HG03558 (cell line): ENCODE data around the gene GNRH2.
"Not testable (repeated sequence)": the region's sequence is repeated elsewhere in the genome, so short reads cannot be mapped to it uniquely, and the experiment has no call there.

ENCODE experiments used
- ATAC-seq: cut with Tn5 transposase; IDR thresholded peaks from one replicate; pipeline ENCODE4 v1.9.1; 2021; ENCODE audit warnings: moderate number of reproducible peaks; ENCODE audit not compliant: unreplicated experiment; ENCODE audit errors: extremely low read depth

Gene GNRH2

DNA sequence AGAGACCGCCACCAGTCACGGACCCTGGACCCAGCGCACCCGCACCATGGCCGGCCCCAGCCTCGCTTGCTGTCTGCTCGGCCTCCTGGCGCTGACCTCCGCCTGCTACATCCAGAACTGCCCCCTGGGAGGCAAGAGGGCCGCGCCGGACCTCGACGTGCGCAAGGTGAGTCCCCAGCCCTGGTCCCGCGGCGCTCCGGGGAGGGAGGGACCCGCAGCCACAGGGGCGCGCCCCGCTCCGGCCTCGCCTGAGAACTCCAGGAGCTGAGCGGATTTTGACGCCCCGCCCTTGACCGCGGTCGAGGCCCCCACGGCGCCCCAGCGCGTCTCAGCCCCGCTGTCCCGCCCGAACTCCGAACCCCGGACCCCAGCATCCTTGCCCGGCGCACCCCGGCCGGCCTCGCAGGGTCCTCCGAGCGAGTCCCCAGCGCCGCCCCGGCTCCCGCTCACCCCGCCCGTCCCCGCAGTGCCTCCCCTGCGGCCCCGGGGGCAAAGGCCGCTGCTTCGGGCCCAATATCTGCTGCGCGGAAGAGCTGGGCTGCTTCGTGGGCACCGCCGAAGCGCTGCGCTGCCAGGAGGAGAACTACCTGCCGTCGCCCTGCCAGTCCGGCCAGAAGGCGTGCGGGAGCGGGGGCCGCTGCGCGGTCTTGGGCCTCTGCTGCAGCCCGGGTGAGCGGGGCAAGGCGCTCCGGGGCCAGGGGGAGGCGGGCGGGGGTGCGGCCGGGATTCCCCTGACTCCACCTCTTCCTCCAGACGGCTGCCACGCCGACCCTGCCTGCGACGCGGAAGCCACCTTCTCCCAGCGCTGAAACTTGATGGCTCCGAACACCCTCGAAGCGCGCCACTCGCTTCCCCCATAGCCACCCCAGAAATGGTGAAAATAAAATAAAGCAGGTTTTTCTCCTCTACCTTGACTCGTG, 28.4 kb downstream of the GNRH2 start, which contains the start of gene OXT:
TSS of gene OXT (plus strand) at position 11 of the 920 bp plus-strand sequence. CDS start at position 47, 36 bp downstream.
- no peak for ATAC-seq

DNA sequence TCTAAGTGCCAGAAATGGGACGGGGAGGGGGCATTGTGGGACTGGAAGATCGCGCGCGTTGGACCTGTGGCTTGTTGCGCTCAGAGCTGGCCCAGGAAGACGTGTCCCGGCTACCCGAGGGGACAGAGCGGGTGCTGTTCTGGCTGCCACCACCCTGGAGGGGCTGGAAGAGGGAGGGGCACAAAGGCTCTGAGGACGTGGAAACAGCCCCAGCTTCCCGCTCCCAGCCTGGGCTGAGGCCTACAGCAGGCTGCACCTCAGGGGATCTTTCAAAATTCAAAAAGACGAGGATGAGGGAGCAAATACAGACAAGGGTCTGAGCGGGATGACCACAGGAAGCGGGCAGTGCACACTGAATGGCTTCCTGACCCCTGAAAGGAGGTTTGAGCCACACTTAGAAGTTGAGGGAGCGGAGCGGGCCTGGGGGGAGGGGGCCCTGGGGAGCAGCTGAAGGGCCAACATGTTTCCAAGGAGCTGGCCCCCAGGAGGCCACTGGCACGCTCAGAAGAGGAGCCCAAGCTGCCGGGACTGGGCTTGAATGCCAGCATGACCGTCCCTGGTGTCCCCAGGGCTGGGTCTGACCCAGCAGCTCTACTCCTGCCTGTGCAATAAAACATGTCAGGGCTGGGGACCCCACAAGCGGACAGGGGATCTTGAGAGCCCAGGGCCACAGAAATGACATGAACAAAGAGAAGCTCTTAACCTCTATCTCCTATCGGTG, 29.3 kb downstream of the GNRH2 start:
- no peak for ATAC-seq

GRCh38 chr20:3073251-3073643, 29.8 kb downstream of the GNRH2 start:
- not testable (repeated sequence) for ATAC-seq

DNA sequence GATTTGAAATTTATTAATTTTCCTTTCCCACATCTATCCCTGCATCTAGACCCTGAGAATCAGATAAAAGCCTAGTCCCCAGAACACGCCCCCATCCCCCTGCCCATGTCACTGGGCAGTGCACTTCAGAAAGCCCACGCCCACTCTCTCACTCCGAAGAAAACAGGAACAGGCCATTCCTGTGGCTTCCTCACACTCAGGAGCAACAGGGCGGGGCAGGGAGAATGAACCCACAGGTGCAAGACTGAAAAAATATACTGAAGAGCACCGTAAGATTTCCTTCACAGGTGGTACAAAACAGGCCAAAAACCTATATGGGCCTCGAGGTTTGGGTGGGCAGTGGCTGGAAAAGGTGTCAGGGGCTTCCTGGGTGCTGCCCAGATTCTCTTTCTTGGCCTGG, 31.4 kb downstream of the GNRH2 start:
- no peak for ATAC-seq

GRCh38 chr20:3075315-3075714, 31.9 kb downstream of the GNRH2 start:
- ATAC-seq = not testable (repeated sequence)

GRCh38 chr20:3077618-3078134, 34.3 kb downstream of the GNRH2 start:
- no peak for ATAC-seq

- no peak for ATAC-seq
Observed at GRCh38 chr20:3080939-3081388, 37.5 kb downstream of the GNRH2 start.

DNA sequence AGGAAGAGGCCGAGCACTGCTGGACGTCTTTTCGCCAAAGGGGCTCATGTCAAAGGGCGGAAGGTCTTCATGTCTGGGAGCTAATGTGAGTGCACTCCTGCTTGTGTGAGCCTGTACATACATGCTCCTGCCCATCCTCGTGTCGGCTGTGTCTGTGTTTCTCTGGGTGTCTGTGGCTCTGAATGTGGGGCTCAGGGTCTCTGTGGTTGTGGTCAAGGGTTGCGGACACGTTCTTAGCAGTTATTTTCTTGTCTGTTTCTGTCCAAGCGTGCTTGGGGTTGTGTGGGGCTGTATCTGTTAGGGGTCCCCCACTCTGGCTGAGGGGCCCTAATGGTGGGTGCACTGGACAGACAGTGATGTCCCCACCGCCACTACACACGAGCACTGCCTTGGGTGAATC, 38.2 kb downstream of the GNRH2 start:
- no peak for ATAC-seq

GRCh38 chr20:3082306-3082951, 39.0 kb downstream of the GNRH2 start:
- ATAC-seq = no peak

DNA sequence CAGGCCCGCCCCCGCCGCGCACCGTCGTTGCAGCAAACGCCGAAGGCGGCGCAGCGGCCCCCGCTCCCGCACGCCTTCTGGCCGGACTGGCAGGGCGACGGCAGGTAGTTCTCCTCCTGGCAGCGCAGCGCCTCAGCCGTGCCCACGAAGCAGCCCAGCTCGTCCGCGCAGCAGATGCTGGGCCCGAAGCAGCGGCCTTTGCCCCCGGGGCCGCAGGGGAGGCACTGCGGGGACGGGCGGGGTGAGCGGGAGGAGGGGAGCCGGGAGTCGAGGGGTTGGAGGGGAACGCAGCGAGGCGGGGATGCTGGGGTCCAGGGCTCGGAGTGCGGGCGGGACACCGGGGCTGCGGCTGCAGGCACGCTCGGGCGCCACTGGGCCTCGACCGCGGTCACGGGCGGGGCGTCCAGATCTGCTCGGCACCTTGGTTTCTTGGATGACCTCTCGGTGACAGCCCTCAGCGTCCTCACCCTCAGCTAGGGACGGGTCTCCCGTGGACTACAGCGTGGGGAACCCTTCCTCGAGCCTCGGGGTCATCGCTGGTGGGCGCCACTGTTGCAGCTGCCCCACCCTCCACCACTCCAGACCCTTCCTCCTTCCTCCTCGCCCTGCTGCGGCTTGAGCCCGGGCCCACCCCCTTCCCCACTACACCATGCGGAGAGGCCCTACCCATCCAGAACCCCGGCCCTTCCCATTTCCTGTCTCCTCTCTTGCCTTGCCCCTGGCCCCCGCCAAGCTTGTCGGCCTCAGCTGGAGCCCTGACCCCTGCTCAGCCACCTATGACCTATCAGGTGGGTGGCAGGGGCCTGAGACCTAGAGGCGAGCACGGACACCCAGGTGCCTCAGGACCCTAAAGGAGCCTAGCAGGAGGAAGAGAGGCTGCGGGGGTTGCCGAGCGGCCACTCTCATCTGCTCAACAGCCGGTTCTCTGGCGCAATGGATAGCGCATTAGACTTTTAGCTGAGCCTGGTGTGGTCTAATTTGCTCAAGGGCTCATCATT, 39.8 kb downstream of the GNRH2 start:
- no peak for ATAC-seq

GRCh38 chr20:3084283-3084985, 41.0 kb downstream of the GNRH2 start, which contains the start of gene AVP:
Gene AVP, minus strand, starts transcription at chr20:3084724. Its CDS starts 50 bp downstream, at chr20:3084674.
- no peak for ATAC-seq

GRCh38 chr20:3084986-3085360, 41.6 kb downstream of the GNRH2 start:
- no peak for ATAC-seq

DNA sequence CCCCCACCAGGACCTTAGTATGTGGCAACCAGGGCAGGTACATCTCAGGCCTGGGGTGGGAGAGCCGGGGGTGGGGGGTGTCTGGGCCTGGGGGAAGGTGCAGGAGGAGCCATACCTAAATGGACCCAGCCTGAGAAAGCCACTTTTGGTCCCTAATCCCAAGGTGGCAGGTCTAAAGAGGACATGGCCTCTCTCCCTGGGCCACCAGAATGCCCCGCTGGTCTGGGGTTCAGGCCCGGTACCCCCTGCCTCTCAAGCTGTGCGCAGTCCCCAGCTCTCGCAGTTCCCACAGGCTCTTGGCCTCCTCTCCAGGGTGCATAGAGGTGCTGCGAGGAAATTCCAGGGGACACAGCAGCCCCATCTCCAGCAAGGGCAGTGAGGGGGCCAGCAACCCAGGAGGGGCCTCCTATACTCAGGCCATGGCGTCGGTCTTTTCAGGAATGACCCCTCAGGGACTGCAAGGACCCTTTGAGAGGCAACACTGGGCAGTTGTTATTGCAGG, 42.2 kb downstream of the GNRH2 start:
- ATAC-seq = no peak

DNA sequence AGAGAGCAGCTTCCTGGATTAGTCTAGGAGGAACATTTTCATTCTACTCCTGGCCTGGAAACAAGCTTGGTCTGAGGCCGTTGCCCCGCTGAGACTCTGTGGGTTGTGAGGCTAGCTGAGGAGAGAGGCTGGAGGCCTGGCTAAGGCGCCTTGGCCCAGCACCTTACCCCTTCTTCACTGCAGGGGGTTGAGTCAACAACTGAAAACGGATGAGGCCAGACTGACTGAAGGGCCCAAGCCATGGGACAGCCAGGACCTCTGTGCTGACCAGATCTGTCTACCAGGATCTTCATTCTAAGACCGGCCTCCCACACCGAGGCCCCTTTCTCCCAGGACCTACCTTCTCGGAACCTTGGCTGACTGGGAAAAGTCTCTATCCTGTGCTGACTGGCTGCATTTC, 44.6 kb downstream of the GNRH2 start:
- ATAC-seq = no peak

GRCh38 chr20:3090565-3090964, 47.1 kb downstream of the GNRH2 start:
- ATAC-seq = no peak

- no peak for ATAC-seq
Observed at GRCh38 chr20:3092611-3093379, 49.4 kb downstream of the GNRH2 start.

GRCh38 chr20:3093861-3094361, 50.5 kb downstream of the GNRH2 start:
- no peak for ATAC-seq
